Measurements from ENCODE around the gene GPC1.

- TF ChIP-seq POU6F1 (CRISPR knock-in tag; IDR thresholded peaks at IDR 0.05; ENCODE audit: borderline replicate concordance, low read depth) (no peak), ZFP30 (CRISPR knock-in tag; IDR thresholded peaks at IDR 0.05) (no peak), CREB5 (CRISPR knock-in tag; IDR thresholded peaks at IDR 0.05; ENCODE audit: low read depth) (no peak), TSHZ2 (CRISPR knock-in tag; IDR thresholded peaks at IDR 0.05) (no peak), SNAI2 (CRISPR knock-in tag; IDR thresholded peaks at IDR 0.05) (no peak), TCF4 (CRISPR knock-in tag; IDR thresholded peaks at IDR 0.05; ENCODE audit: borderline replicate concordance) (no peak), RARB (CRISPR knock-in tag; IDR thresholded peaks at IDR 0.05) (no peak), ZNF8 (CRISPR knock-in tag; IDR thresholded peaks at IDR 0.05) (no peak), PPARA (CRISPR knock-in tag; IDR thresholded peaks at IDR 0.05; ENCODE audit: borderline replicate concordance) (no peak), ZNF70 (CRISPR knock-in tag; IDR thresholded peaks at IDR 0.05) (no peak), ESRRG (CRISPR knock-in tag; IDR thresholded peaks at IDR 0.05) (no peak)
- TF ChIP-seq, protein P1, sequence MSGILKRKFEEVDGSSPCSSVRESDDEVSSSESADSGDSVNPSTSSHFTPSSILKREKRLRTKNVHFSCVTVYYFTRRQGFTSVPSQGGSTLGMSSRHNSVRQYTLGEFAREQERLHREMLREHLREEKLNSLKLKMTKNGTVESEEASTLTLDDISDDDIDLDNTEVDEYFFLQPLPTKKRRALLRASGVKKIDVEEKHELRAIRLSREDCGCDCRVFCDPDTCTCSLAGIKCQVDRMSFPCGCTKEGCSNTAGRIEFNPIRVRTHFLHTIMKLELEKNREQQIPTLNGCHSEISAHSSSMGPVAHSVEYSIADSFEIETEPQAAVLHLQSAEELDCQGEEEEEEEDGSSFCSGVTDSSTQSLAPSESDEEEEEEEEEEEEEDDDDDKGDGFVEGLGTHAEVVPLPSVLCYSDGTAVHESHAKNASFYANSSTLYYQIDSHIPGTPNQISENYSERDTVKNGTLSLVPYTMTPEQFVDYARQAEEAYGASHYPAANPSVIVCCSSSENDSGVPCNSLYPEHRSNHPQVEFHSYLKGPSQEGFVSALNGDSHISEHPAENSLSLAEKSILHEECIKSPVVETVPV (CRISPR knock-in tag; IDR thresholded peaks at IDR 0.05), result no peak
- TF ChIP-seq, protein P2, sequence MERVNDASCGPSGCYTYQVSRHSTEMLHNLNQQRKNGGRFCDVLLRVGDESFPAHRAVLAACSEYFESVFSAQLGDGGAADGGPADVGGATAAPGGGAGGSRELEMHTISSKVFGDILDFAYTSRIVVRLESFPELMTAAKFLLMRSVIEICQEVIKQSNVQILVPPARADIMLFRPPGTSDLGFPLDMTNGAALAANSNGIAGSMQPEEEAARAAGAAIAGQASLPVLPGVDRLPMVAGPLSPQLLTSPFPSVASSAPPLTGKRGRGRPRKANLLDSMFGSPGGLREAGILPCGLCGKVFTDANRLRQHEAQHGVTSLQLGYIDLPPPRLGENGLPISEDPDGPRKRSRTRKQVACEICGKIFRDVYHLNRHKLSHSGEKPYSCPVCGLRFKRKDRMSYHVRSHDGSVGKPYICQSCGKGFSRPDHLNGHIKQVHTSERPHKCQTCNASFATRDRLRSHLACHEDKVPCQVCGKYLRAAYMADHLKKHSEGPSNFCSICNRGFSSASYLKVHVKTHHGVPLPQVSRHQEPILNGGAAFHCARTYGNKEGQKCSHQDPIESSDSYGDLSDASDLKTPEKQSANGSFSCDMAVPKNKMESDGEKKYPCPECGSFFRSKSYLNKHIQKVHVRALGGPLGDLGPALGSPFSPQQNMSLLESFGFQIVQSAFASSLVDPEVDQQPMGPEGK (CRISPR knock-in tag; IDR thresholded peaks at IDR 0.05; ENCODE audit: borderline replicate concordance), result no peak
Observed at GRCh38 chr2:240503848-240504247, 68.4 kb downstream of the GPC1 start.
